Osteoblast (primary cell): ENCODE results near the gene CDH4. TPM values are rescaled to one million over a fixed set of nuclear protein-coding genes. Genes with fewer than 3 reads are reported as not detected.
A peak's percentile ranks its signal among the peaks of the same experiment; 100 is the strongest.

Experiments
- DNase-seq: peaks from one replicate; pipeline ENCODE4 v3.0.0; 2011; ENCODE audit warnings: low spot score, mixed read lengths; ENCODE audit not compliant: insufficient read length; ENCODE audit errors: missing footprints
- H2AFZ ChIP-seq: 2 replicates; pipeline ENCODE4 v1.6.0; 2011; ENCODE audit warnings: mild to moderate bottlenecking, low read length
- H3K27ac ChIP-seq: 2 replicates; pipeline ENCODE4 v1.5.1; 2011; ENCODE audit warnings: mild to moderate bottlenecking, low read depth, low read length, moderate library complexity
- H3K27me3 ChIP-seq: 2 replicates; pipeline ENCODE4 v1.6.0; 2012; ENCODE audit warnings: mild to moderate bottlenecking, control low read depth, inconsistent platforms, low read length, moderate library complexity; ENCODE audit not compliant: insufficient read depth
- H3K36me3 ChIP-seq: 2 replicates; pipeline ENCODE4 v1.5.1; 2011; ENCODE audit warnings: mild to moderate bottlenecking, low read length, control low read depth, moderate library complexity; ENCODE audit not compliant: insufficient read depth
- H3K4me1 ChIP-seq: 2 replicates; pipeline ENCODE4 v1.5.1; 2011; ENCODE audit warnings: mild to moderate bottlenecking, low read length, control low read depth, moderate library complexity; ENCODE audit not compliant: insufficient read depth
- H3K4me2 ChIP-seq: 2 replicates; pipeline ENCODE4 v1.6.0; 2011; ENCODE audit warnings: mild to moderate bottlenecking, low read length; ENCODE audit not compliant: insufficient read depth
- H3K4me3 ChIP-seq: fragments of 200-600 bp; sonication (generic); 3 replicates; pipeline ENCODE4 v1.5.1; 2012; ENCODE audit warnings: mild to moderate bottlenecking, low read length, inconsistent platforms; ENCODE audit not compliant: insufficient read depth
- H3K79me2 ChIP-seq: 2 replicates; pipeline ENCODE4 v1.6.0; 2012; ENCODE audit warnings: mild to moderate bottlenecking, low read length, control low read depth, inconsistent platforms; ENCODE audit not compliant: insufficient read depth
- H3K9me3 ChIP-seq: 2 replicates; pipeline ENCODE4 v1.5.1; 2011; ENCODE audit warnings: low read depth, low read length, control low read depth
- H4K20me1 ChIP-seq: 2 replicates; pipeline ENCODE4 v1.6.0; 2012; ENCODE audit warnings: mild to moderate bottlenecking, low read length, control low read depth; ENCODE audit not compliant: insufficient read depth
- total RNA-seq: library from RNA; depleted of rRNA; stranded (reverse); fragments of >200 nt; gene quantifications from 2 replicates; pipeline ENCODE4 v1.2.3, GENCODE V29; 2012
- TF ChIP-seq, protein P1 (sequence below): IDR thresholded peaks from 2 replicates; pipeline ENCODE4 v1.5.1; 2011; ENCODE audit warnings: mild to moderate bottlenecking, low read depth, low read length, moderate library complexity; ENCODE audit errors: extremely low read depth

CDH4 gene
- total RNA-seq, 1 donor: 1.1 TPM

DNA sequence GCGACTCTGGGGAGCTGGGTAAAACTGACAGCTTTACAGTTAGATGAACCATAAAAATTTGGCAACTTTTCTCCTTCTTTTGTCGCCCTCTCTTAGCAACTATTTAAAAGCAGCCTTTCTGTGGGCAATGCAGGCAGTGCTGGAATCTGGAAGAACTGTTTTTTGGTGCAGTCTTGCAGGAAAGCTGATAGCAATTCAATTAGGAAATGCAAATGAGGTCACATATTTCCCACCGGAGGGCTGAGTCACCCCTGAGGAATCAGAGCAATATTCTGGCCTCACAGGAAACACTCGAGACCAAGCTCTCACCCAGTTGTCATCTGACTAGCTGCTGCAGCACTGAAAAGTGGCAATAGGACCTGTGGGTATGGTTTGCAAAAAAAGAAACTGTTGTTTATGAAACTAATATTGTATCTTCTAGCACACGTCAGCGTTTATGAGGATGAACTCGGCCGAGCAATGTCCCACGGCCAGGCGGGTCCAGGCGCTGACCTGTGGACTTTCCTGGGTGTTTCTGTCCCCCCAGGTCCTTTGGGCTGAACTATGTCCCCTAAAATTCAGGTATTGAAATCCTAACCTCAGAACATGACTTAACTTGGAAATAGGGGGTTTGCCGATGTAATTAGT, 501.4 kb downstream of the CDH4 start:
- Histone ChIP-seq H3K79me2 (no peaks in the 10 kb centered on the region), H3K4me3 (no peak overlapping the region), H3K4me2 (no peak overlapping the region), H3K4me1 (peaks cover 10% of the 10 kb centered on the region), H2AFZ (no peak overlapping the region), H3K27me3 (no peaks in the 10 kb centered on the region), H3K36me3 (no peaks in the 10 kb centered on the region), H3K9me3 (no peaks in the 10 kb centered on the region), H3K27ac (no peak overlapping the region), H4K20me1 (no peaks in the 10 kb centered on the region)
- TF ChIP-seq, protein P1, sequence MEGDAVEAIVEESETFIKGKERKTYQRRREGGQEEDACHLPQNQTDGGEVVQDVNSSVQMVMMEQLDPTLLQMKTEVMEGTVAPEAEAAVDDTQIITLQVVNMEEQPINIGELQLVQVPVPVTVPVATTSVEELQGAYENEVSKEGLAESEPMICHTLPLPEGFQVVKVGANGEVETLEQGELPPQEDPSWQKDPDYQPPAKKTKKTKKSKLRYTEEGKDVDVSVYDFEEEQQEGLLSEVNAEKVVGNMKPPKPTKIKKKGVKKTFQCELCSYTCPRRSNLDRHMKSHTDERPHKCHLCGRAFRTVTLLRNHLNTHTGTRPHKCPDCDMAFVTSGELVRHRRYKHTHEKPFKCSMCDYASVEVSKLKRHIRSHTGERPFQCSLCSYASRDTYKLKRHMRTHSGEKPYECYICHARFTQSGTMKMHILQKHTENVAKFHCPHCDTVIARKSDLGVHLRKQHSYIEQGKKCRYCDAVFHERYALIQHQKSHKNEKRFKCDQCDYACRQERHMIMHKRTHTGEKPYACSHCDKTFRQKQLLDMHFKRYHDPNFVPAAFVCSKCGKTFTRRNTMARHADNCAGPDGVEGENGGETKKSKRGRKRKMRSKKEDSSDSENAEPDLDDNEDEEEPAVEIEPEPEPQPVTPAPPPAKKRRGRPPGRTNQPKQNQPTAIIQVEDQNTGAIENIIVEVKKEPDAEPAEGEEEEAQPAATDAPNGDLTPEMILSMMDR: no peak
- DNase-seq: peak; percentile 87

- no peak overlapping the region for H3K4me2 ChIP-seq
- DNase-seq: peak; percentile 52
- H3K36me3 ChIP-seq: no peaks in the 10 kb centered on the region
Observed at GRCh38 chr20:61753987-61754956, 502.2 kb downstream of the CDH4 start.

DNA sequence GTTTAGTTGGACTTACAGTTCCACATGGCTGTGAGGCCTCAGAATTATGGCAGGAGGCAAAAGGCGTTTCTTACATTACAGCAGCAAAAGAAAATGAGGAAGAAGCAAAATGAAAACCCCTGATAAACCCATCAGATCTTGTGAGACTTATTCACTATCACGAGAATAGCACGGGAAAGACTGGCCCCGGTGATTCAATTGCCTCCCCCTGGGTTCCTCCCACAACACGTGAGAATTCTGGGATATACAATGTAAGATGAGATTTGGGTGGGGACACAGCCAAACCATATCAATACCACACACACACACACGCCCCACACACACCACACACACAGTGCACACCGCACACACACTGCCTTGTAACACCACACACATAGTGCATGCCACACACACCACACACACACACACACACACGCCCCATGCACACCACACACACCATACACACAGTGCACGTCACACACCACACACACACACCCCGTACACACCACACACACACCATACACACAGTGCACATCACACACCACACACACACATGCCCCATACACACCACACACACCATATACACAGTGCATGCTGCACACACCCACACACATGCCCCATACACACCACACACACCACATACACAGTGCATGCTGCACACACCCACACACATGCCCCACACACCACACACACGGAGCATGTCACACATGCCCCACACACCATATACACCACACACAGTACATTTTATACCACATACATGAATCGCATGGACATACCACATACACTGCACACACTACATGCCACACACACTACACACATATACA, 503.1 kb downstream of the CDH4 start:
- Histone ChIP-seq H3K27ac (no peak overlapping the region), H3K36me3 (no peaks in the 10 kb centered on the region), H3K9me3 (no peaks in the 10 kb centered on the region), H3K4me2 (no peak overlapping the region), H4K20me1 (no peaks in the 10 kb centered on the region), H3K4me1 (peaks cover 10% of the 10 kb centered on the region), H2AFZ (no peak overlapping the region), H3K27me3 (no peaks in the 10 kb centered on the region), H3K79me2 (no peaks in the 10 kb centered on the region), H3K4me3 (no peak overlapping the region)
- peak; percentile 39 for DNase-seq
- TF ChIP-seq, protein P1: no peak

More at GRCh38 chr20:61753987-61754956, 502.2 kb downstream of the CDH4 start:
- Histone ChIP-seq H3K27ac (no peak overlapping the region), H3K4me1 (peaks cover 10% of the 10 kb centered on the region), H3K9me3 (no peaks in the 10 kb centered on the region), H3K79me2 (no peaks in the 10 kb centered on the region), H4K20me1 (no peaks in the 10 kb centered on the region), H3K27me3 (no peaks in the 10 kb centered on the region), H3K4me3 (no peak overlapping the region), H2AFZ (no peak overlapping the region)
- TF ChIP-seq, protein P1: no peak
